Gastrocnemius medialis (tissue), 4 donors: ENCODE data around the gene MCM7. TPM values are rescaled to one million over a fixed set of nuclear protein-coding genes. Genes with fewer than 3 reads are reported as not detected.

Experiments
- ATAC-seq, 2 donors: fragments of 150-250 bp; one replicate each; pipeline ENCODE4 v1.9.1; 2016
- DNase-seq, 2 donors: peaks; one replicate each; pipeline ENCODE4 v3.0.0-alpha.2; 2019
- H3K27ac ChIP-seq, 4 donors: fragments of 200-600 bp; sonication (generic); 1 replicate in 1 of 4; 2 replicates in 3 of 4; pipeline ENCODE4 v1.5.1; 2016 to 2018; ENCODE audit warnings: mild to moderate bottlenecking in 2 of 4, moderate library complexity in 1 of 4
- H3K27me3 ChIP-seq, 3 donors: fragments of 200-600 bp; sonication (generic) in 2 of 3; 1 replicate in 1 of 3; 2 replicates in 2 of 3; pipeline versions ENCODE4 v1.5.1 to v1.6.0; 2016 to 2019; ENCODE audit warnings: mild to moderate bottlenecking in 1 of 3, moderate library complexity in 1 of 3
- H3K36me3 ChIP-seq, 2 donors: fragments of 200-600 bp; sonication (generic) in 1 of 2; one replicate each; pipeline ENCODE4 v1.5.1; 2017 to 2018
- H3K4me1 ChIP-seq, 2 donors: fragments of 200-600 bp; sonication (generic) in 1 of 2; one replicate each; pipeline ENCODE4 v1.5.1; 2016 to 2017; ENCODE audit warnings: mild to moderate bottlenecking in 2 of 2
- H3K4me3 ChIP-seq, 4 donors: fragments of 200-600 bp; sonication (generic) in 3 of 4; 1 replicate in 1 of 4; 2 replicates in 3 of 4; pipeline ENCODE4 v1.5.1; 2016 to 2019; ENCODE audit warnings: mild to moderate bottlenecking in 2 of 4
- H3K9me3 ChIP-seq, 3 donors: fragments of 200-600 bp; sonication (generic) in 2 of 3; 1 replicate in 1 of 3; 2 replicates in 2 of 3; pipeline ENCODE4 v1.5.1; 2016 to 2019
- CTCF ChIP-seq, 5 experiments: fragments of 450-650 bp in 3 of 5; fragments of 200-600 bp in 2 of 5; sonication (generic) in 2 of 5; IDR thresholded peaks in 4 of 5; conservative IDR thresholded peaks in 1 of 5; 1 replicate in 4 of 5; 2 replicates in 1 of 5; pipeline ENCODE4 v1.5.1; 2016 to 2019; ENCODE audit warnings: antibody characterized with exemption in 5 of 5, mild to moderate bottlenecking in 3 of 5, moderate library complexity in 3 of 5
- POLR2A ChIP-seq, 2 donors: fragments of 450-650 bp; IDR thresholded peaks; one replicate each; pipeline ENCODE4 v1.6.1; 2017; ENCODE audit warnings: antibody characterized with exemption in 2 of 2, mild to moderate bottlenecking in 2 of 2, moderate library complexity in 2 of 2
- in situ Hi-C, 4 donors: fragments of 200-750 bp; cut with MboI; loops; one replicate each; pipeline versions ENCODE4 v1.15.0 to v1.8.0; 2017; ENCODE audit warnings: low sequenced_read_pairs in 4 of 4
- intact Hi-C: fragments of 100-400 bp; cut with DNase I; formaldehyde crosslinking; loops from one replicate; pipeline ENCODE4 v1.15.1; 2023; ENCODE audit warnings: low total_unique reads
- total RNA-seq, 4 donors: library from RNA; depleted of rRNA; stranded (reverse); fragments of >200 nt; gene quantifications; one replicate each; pipeline versions ENCODE4 v1.1.0 to v1.2.3, GENCODE V29; 2016

The MCM7 gene
- total RNA-seq, 4 donors from 2014 or later: 23.9 to 45.7 (median 36.1) TPM

DNA sequence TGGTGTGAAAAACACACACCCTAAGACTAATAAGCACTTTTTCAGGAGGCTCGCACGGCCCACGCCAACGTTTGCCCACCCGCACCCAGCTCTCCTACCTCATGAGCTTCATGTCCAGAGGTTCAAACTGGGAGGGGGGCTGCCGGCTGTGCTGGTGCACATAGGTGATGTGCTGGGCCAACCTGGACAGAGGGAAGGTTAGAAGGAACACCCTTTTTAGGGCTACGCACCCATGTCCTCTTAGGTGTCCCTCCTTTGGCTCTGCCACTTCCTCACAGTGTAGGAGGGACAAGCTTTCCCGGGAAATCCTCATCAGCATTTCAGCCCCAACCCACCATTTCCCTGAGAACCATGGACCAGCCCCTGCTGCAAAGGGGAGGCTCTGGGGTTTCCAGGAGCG lies 5.9 kb downstream of the MCM7 start:
- Histone ChIP-seq H3K9me3 (no peaks in the 10 kb centered on the region), H3K27ac (no peak overlapping the region), H3K36me3 (peaks cover 0 to 94% of the 10 kb centered on the region in 2 donors), H3K4me1 (peaks cover 8 to 10% of the 10 kb centered on the region in 2 donors), H3K27me3 (no peaks in the 10 kb centered on the region), H3K4me3 (no peak overlapping the region)
- intact Hi-C loops (no loop called here), in situ Hi-C loops (no loop called here)
- ATAC-seq (no peak), DNase-seq (no peak)
- TF ChIP-seq POLR2A (IDR thresholded peaks at IDR 0.05) (no peak), CTCF (IDR thresholded peaks at IDR 0.05 in 4 of 5, conservative IDR thresholded peaks at IDR 0.05 in 1 of 5) (no peak)

- Histone ChIP-seq H3K4me3 (no peak overlapping the region), H3K27me3 (no peaks in the 10 kb centered on the region), H3K9me3 (no peaks in the 10 kb centered on the region), H3K27ac (peak overlapping the region in 1 of 4 donors; percentile 46), H3K4me1 (peaks cover 8% of the 10 kb centered on the region in 2 donors), H3K36me3 (peaks cover 0 to 89% of the 10 kb centered on the region in 2 donors)
- no peak for ATAC-seq
- TF ChIP-seq CTCF (IDR thresholded peaks at IDR 0.05 in 4 of 5, conservative IDR thresholded peaks at IDR 0.05 in 1 of 5) (no peak), POLR2A (IDR thresholded peaks at IDR 0.05) (no peak)
- no peak for DNase-seq
- intact Hi-C loops (no loop called here), in situ Hi-C loops (no loop called here)
These were observed 7.2 kb downstream of the MCM7 start for GRCh38 chr7:100093925-100094486.

GRCh38 chr7:100093498-100093897 lies 7.7 kb downstream of the MCM7 start:
- DNase-seq: peak in 1 of 2 donors; percentile 28
- Histone ChIP-seq H3K27ac (peak overlapping the region in 1 of 4 donors; percentile 46), H3K36me3 (peaks cover 0 to 84% of the 10 kb centered on the region in 2 donors), H3K4me3 (no peak overlapping the region), H3K27me3 (no peaks in the 10 kb centered on the region), H3K9me3 (no peaks in the 10 kb centered on the region), H3K4me1 (peaks cover 8% of the 10 kb centered on the region in 2 donors)
- in situ Hi-C loops: no loop called here
- ATAC-seq: no peak
- intact Hi-C loops: no loop called here
- TF ChIP-seq POLR2A (IDR thresholded peaks at IDR 0.05): no peak
- no peak for TF ChIP-seq CTCF (IDR thresholded peaks at IDR 0.05 in 4 of 5, conservative IDR thresholded peaks at IDR 0.05 in 1 of 5)

GRCh38 chr7:100093054-100093453 lies 8.1 kb downstream of the MCM7 start:
- Histone ChIP-seq H3K27ac (peak overlapping the region in 1 of 4 donors; percentile 46), H3K4me3 (no peak overlapping the region), H3K4me1 (peaks cover 13% of the 10 kb centered on the region in 2 donors), H3K27me3 (no peaks in the 10 kb centered on the region), H3K36me3 (peaks cover 0 to 79% of the 10 kb centered on the region in 2 donors), H3K9me3 (no peaks in the 10 kb centered on the region)
- intact Hi-C loops: no loop called here
- no peak for TF ChIP-seq POLR2A (IDR thresholded peaks at IDR 0.05)
- TF ChIP-seq CTCF (IDR thresholded peaks at IDR 0.05 in 4 of 5, conservative IDR thresholded peaks at IDR 0.05 in 1 of 5): no peak
- ATAC-seq: no peak
- DNase-seq: no peak
- in situ Hi-C loops: no loop called here
